Measurements from ENCODE around the gene TMCO4.

Gene TMCO4

DNA sequence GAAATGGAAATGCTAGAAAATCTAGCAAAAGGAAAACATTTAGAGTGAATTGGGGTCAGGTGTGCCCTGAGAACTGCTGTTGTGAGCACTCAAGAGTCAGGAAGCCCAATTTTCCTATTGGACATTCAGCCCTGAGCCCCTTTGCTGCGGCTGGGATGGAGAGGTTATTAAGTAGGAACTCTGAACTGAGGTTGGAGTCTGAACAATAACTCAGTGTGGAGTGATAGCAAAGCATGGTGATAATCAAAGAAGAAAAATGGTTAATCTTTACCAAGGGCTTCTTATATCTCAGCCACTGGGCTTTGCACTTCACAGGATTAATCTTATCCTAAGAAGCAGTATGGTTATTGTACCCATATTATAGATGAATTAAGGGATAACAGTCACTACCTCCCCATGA is 52.0 kb downstream of the TMCO4 start:
- DNase-seq (ENCODE audit: low spot score) = no peak

- DNase-seq (ENCODE audit: low spot score) = no peak
Measured at GRCh38 chr1:19744886-19745285, 54.8 kb downstream of the TMCO4 start.

DNA sequence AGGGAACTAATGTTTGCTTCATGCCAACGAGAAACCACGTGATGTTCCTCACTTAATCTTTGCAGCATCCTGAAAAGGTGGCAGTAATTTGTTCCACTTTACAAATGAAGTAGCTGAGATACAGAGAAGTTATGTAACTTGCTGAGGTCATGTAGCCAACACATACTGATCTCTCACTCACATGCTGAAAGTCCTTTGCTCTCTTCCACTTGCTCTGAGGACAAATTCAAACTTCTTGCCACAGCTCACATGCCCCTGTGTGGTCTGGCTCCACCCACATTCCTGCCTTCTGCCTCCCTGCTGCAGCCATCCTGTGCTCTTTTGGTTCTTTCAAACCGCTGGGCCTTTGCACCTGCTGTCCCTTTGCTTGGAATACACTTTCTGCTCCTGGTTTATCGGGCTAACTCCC is 55.4 kb downstream of the TMCO4 start:
- no peak for DNase-seq (ENCODE audit: low spot score)

DNA sequence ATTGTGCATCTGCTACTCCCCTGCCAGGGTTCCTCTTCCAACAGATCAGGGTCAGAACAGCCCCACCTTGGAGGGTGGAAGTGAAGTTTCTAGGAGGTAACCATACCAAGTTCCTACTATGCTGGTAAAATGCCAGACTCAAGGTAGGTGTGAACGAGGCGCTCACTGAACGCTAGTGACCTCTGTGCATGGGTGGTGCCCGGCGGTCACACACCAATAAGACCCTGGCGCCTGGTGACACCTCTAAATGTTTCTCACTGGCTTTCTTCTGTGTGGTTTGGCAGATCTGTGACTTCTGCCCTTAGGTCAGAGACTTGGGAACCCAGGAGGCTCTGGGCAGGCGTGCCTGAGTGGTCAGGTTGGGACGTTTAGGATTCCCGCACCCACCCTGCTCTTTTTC is 55.9 kb downstream of the TMCO4 start:
- DNase-seq (ENCODE audit: low spot score) = no peak

GRCh38 chr1:19743180-19743579 is 56.5 kb downstream of the TMCO4 start:
- DNase-seq (ENCODE audit: low spot score) = no peak

DNA sequence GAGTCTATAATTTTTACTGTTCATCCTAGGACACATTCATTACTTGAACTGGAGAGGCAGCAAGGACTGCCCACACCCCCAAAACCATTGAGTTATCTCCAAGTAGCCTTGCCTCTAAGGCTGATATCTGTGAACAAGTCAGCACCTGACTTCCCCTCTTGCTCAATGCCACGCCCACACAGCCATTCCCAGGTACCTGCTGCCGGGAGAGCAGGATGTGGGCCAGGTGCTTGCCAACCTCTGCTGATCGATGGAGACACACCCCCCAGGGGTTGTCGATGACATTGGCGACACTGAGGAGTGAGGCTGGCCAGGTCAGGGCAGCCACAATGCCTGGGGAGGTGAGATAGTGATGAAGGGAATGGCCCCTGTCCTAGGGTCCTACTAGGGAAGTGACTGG is 60.1 kb downstream of the TMCO4 start:
- DNase-seq (ENCODE audit: low spot score) = no peak

GRCh38 chr1:19738669-19739068 is 61.0 kb downstream of the TMCO4 start:
- no peak for DNase-seq (ENCODE audit: low spot score)

GRCh38 chr1:19738076-19738475 is 61.6 kb downstream of the TMCO4 start:
- DNase-seq (ENCODE audit: low spot score) = no peak

GRCh38 chr1:19737104-19737825 is 62.5 kb downstream of the TMCO4 start:
- no peak for DNase-seq (ENCODE audit: low spot score)

GRCh38 chr1:19735440-19736127 is 64.1 kb downstream of the TMCO4 start:
- no peak for DNase-seq (ENCODE audit: low spot score)

DNA sequence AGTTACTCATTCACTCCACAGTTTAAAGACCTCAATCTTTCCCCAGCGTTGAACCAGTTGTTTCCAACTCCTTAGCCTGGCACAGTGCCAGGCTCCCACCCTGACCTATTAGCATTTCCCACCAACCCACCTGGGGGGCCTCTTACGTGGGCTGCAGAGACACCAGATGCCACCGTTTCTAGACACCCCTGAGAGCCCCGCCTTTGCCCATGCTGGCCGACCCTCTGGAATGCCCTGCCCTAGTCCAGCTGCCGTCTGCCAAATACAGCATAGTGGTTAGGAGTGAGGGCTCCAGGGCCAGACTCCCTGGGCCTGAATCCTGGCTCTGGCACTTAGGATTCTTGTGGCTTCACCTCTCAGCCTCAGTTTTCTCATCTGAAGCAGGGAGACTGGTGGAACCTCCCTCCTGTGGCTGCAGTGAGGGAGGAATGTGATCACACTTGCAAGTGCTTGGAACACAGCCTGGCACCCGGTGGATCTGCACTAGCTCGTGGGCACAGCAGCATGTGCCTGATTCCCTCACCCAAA is 65.2 kb downstream of the TMCO4 start:
- DNase-seq (ENCODE audit: low spot score) = no peak

DNA sequence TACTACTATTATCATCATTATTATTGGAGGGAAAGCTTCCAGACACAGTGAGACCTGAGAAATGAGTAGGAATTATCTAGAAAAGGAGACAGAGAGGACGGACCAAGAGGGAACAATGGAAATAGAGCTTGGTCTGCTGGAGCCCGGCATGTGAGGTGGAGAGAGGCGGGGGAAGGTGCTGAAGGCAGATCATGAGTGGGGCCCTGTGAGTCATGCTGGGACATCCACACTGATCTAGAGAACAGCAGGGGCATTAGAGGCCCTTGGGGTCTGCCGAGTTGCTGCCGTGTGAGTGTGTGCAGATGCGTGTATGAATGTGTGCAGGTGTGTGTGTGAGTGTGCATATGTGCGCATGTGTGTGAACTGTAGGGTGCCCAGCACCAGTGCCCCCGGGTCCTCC is 65.7 kb downstream of the TMCO4 start:
- no peak for DNase-seq (ENCODE audit: low spot score)

GRCh38 chr1:19733615-19734014 is 66.1 kb downstream of the TMCO4 start:
- no peak for DNase-seq (ENCODE audit: low spot score)

DNA sequence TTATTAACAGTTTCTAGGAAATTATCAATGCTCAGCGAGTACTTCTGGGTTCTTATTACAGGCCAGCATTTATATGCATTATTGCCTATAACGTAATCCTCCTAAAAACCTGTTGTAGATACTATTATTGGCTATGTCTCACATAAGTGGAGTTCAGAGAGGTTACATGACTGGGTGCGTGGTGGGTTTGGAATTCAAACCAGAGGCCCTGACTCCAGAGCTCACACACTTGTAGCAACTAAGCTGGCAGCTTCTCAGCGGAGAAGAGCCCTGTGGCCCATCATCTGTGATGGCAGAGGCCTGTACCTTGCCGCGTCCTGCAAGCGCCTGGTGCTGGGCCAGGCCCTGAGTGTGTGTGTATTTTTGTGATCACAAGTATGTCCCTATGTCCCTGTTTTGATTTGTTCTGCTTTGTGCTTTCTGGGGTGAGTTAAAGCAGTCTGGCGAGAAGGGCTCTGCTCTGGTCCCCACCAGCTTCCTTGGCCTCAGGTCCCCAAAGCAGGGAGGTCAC is 68.3 kb downstream of the TMCO4 start:
- DNase-seq (ENCODE audit: low spot score) = no peak

- DNase-seq (ENCODE audit: low spot score) = no peak
Measured at GRCh38 chr1:19730793-19731192, 68.9 kb downstream of the TMCO4 start.

DNA sequence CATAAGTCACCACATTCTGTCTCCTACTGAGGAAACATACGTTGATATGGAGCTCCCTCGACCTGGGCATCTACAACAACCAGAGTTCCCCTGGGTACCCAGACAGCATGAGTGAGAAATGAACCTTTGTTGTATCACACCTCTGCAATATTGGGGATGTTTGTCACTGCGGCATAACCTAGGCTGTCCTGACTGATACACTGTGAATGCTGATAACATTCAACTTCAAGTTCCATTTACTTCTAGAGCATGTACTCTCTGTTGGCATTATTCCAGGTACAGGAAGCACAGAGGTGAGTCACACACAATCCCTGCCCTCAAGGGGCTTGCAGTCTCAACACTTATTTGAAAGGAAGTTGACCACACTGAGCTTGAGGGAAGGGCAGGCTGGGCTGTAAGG is 69.5 kb downstream of the TMCO4 start:
- no peak for DNase-seq (ENCODE audit: low spot score)

- no peak for DNase-seq (ENCODE audit: low spot score)
Measured at GRCh38 chr1:19728413-19729145, 71.1 kb downstream of the TMCO4 start.

DNA sequence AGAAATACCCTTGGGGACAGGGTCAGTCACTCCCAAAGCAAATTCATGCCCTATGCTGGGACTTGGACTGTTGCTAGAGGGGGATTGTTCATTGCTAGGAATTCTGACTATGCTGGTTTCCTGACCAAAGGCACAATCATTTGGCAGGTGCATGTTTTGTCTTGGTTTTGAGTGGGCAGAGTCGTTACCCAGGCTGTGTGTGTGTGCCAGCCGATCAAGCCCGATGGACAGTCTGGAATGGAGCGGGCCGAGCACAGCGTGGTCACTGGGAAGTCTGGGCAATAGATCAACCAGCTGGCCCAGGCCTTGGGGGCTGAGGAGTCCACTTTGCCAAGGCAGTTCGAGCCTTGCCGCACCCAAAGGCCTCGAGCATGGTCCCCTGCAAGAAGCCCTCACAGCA is 74.1 kb downstream of the TMCO4 start:
- DNase-seq (ENCODE audit: low spot score) = no peak

DNA sequence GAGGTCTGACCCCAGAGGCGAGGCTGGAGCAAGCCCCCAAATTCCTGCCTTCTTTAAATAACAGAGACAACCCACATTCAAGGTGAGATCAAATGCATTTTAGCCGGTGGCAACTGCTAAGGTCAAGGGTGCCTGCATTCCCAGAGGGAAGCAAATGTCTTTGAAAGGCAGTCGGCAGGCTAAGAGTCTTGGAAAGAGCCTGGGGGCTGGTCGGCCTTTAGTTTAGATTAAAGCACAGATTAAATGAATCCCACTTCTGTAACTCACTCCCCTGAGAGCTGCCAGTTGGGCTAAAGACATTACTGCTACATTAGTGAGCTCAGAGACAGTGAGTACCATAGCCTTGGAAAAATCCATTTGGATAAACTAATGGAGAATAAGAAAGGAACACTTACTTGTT is 75.8 kb downstream of the TMCO4 start:
- no peak for DNase-seq (ENCODE audit: low spot score)

- DNase-seq (ENCODE audit: low spot score) = no peak
Measured at GRCh38 chr1:19720973-19721372, 78.7 kb downstream of the TMCO4 start.

DNA sequence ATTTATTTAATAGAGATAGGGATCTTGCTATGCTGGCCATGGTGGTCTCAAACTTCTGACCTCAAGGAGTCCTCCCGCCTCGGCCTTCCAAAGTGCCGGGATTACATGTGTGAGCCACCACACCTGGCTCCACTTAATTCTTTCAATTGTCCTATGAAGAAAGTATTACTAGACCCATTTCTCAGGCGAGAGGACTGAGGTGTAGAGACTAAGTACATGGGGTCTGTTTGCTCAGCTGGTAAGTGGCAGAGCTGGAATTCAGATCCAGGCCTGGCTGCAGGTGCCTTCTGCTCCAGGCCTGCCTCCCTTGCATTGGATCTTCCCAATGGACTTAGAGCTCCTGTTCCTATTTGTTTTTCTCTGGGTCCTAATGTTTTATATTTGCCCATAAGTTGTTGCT is 79.5 kb downstream of the TMCO4 start:
- no peak for DNase-seq (ENCODE audit: low spot score)

DNA sequence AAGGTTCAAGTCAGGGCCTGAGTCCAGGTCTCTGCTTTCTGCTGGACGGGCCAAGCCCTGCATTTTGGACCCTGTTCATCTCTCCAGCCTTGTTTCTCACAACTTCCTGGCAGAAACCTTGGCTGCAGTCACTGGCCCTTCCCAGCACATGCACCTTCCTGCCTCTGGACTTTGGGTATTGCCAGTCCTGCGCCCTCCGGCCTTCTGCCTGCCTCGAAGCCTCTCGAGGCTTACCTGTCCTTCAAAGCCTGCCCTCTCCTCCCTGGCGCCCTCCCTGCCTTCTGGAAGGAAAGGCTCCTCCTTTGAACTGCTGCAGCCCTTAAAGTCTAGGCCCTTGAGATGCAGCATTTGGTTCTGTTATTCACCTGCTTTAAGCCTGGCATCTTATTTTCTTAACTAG is 82.2 kb downstream of the TMCO4 start:
- DNase-seq (ENCODE audit: low spot score) = no peak

Measured in COLO829 (cell line).